GM12873 (cell line): ENCODE results near the gene ZNF526.

Experiments
- TF ChIP-seq, protein P1 (sequence below): IDR thresholded peaks from 2 replicates; pipeline ENCODE4 v1.5.1; 2012; ENCODE audit warnings: low read depth, mild to moderate bottlenecking, moderate library complexity, low read length, control low read depth; ENCODE audit not compliant: insufficient read depth; ENCODE audit errors: missing control alignments

The ZNF526 gene

DNA sequence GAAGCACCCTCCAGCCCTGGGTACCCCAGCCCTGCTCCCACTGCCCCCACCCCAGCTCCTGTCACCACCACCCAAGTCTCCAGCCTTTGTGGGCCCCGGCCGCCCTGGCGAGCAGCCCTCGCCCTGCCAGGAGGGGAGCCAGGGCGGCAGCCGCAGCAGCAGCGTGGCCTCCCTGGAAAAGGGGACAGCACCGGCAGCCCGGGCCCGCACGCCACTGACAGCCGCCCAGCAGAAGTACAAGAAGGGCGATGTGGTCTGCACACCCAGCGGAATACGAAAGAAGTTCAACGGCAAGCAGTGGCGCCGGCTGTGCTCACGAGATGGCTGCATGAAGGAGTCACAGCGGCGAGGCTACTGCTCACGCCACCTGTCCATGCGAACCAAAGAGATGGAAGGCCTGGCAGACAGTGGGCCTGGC is 52.9 kb downstream of the ZNF526 start:
- TF ChIP-seq, protein P1, sequence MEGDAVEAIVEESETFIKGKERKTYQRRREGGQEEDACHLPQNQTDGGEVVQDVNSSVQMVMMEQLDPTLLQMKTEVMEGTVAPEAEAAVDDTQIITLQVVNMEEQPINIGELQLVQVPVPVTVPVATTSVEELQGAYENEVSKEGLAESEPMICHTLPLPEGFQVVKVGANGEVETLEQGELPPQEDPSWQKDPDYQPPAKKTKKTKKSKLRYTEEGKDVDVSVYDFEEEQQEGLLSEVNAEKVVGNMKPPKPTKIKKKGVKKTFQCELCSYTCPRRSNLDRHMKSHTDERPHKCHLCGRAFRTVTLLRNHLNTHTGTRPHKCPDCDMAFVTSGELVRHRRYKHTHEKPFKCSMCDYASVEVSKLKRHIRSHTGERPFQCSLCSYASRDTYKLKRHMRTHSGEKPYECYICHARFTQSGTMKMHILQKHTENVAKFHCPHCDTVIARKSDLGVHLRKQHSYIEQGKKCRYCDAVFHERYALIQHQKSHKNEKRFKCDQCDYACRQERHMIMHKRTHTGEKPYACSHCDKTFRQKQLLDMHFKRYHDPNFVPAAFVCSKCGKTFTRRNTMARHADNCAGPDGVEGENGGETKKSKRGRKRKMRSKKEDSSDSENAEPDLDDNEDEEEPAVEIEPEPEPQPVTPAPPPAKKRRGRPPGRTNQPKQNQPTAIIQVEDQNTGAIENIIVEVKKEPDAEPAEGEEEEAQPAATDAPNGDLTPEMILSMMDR, result no peak

DNA sequence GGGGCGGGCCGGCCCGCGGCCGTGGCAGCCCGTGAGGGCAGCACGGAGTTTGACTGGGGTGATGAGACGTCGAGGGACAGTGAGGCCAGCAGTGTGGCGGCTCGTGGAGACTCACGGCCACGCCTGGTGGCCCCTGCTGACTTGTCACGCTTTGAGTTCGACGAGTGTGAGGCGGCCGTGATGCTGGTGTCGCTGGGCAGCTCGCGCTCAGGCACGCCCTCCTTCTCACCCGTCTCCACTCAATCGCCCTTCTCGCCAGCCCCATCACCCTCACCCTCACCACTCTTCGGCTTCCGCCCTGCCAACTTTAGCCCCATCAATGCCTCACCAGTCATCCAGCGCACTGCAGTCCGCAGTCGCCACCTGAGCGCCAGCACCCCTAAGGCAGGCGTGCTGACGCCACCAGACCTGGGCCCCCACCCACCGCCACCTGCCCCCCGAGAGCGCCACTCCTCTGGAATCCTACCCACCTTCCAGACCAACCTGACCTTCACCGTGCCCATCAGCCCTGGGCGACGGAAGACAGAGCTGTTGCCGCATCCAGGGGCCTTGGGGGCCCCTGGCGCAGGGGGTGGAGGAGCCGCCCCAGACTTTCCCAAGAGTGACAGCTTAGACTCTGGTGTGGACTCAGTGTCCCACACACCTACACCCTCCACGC is 53.4 kb downstream of the ZNF526 start:
- TF ChIP-seq, protein P1, result no peak

DNA sequence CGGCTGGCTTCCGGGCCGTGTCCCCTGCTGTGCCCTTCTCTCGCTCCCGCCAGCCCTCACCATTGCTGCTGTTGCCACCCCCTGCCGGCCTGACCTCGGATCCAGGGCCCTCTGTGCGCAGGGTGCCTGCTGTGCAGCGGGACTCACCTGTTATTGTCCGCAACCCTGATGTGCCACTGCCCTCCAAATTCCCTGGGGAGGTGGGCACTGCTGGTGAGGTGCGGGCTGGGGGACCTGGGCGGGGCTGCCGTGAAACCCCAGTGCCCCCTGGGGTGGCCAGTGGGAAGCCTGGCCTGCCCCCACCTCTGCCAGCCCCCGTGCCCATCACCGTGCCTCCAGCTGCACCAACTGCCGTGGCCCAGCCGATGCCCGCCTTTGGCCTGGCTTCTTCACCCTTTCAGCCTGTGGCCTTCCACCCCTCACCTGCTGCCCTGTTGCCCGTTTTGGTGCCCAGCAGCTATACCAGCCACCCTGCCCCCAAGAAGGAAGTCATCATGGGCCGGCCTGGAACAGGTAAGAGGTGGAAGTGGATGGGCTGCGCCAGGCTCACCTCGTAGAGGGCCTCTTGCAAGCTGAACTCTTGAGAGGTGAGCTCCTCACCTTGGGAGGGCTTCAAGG is 54.1 kb downstream of the ZNF526 start:
- TF ChIP-seq, protein P1, result no peak

DNA sequence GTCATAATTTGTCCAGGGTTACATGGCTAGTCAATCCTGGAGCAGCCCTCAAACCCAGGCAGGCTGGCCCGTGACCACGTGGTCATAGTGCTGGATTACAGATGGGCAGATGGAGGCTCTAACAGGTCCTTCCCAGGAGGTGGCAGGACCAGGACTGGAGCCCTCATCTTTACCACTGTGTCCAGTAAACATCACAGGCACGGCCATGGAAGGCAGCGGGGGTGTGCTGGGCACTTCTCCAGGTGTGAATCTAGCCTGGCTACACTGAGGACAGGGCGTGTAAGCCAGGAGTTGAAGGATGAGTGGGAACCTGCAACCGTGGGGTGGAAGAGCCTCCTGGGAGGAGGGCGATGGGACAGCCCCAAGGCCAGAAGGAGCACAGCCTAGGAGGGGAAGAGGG is 55.0 kb downstream of the ZNF526 start:
- TF ChIP-seq, protein P1, result no peak

DNA sequence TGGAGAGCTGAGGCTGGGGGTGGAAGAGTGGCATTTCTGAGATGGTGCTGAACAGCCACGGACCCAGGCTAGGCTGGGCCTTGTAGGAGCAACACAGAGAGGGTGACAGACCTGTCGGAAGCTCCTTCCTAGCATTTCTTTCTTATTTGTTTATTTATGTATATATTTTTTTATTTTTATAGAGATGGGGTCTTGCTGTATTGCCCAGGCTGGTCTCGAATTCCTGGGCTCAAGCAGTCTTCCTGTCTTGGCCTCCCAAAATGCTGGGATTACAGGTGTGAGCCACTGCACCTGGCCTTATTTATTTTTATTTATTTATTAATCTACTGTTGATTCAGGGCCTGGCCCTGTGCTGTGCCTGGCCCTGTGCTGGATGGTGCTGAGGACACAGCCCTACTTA is 55.4 kb downstream of the ZNF526 start:
- TF ChIP-seq, protein P1, result no peak

DNA sequence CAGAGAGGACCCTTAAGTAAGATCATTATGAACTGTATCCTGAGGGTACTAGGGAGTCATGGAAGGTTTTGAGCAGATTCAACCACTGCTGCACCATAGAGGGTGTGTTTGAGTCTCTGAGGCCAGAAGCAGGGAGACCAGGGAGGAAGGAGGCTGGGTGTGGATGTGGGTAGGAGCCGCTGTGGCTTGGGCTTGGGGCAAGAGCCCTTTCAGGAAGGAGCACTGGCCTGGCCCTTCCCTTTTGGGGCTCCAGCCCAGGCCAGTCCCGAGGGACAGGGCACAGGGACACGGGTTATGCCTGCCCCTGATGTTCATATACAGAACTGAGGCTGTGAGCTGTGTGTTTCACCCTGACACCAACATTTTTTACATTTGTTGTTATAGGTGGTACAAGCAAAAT is 56.2 kb downstream of the ZNF526 start:
- TF ChIP-seq, protein P1, result no peak

DNA sequence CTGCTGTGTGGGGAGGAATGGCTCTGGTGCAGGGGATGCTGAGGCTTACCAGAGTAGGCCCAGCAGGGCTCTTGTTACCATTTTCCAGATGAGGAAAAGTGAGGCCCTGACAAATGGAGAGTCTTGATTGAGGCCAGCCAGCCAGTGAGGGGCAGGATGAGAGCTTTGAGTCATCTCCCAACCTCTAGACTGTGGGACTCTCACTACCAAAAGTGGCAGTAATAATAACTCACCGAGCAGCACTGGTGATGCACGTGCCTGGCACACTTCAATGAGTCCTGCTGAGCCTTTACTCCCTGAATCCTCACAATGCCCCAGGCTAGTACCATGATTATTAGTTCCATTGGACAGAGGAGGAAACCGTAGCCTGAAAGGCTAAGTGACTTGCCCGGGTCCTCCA is 56.7 kb downstream of the ZNF526 start:
- TF ChIP-seq, protein P1, result no peak
